Measurements from ENCODE around the gene ZCWPW2.

The ZCWPW2 gene

DNA sequence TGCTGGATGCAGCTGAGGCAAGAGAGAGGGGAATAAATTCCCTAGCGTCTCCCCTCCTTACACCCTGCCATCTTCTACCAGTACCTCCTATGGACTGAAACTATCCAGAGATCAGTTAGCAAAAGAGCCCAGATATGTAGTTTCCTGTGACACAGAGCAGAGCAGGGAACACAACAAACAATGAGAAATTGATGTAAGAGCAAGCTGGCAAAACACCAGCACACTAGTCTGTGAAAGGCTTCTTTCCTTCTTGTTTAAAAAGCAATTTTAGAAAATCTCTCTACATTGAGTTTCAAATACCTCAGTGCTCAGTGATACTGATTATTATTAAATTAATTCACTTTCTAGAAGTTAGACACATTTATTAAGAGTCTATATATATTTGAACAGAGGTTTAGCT is 215.7 kb downstream of the ZCWPW2 start:
- TF ChIP-seq CTCF (IDR thresholded peaks at IDR 0.05; ENCODE audit: low read depth, low read length): no peak
- DNase-seq: no peak
- H3K4me3 ChIP-seq (ENCODE audit: low read depth, low read length): no peak overlapping the region
- no peaks in the 10 kb centered on the region for H3K9me3 ChIP-seq
- H3K4me1 ChIP-seq: no peaks in the 10 kb centered on the region
- no peaks in the 10 kb centered on the region for H3K36me3 ChIP-seq
- no peaks in the 10 kb centered on the region for H3K27me3 ChIP-seq

GRCh38 chr3:28569357-28569756 is 220.8 kb downstream of the ZCWPW2 start:
- no peak for TF ChIP-seq CTCF (IDR thresholded peaks at IDR 0.05; ENCODE audit: low read depth, low read length)
- H3K27me3 ChIP-seq: no peaks in the 10 kb centered on the region
- DNase-seq: no peak
- no peak overlapping the region for H3K4me3 ChIP-seq (ENCODE audit: low read depth, low read length)
- no peaks in the 10 kb centered on the region for H3K4me1 ChIP-seq
- no peaks in the 10 kb centered on the region for H3K9me3 ChIP-seq
- H3K36me3 ChIP-seq: no peaks in the 10 kb centered on the region

DNA sequence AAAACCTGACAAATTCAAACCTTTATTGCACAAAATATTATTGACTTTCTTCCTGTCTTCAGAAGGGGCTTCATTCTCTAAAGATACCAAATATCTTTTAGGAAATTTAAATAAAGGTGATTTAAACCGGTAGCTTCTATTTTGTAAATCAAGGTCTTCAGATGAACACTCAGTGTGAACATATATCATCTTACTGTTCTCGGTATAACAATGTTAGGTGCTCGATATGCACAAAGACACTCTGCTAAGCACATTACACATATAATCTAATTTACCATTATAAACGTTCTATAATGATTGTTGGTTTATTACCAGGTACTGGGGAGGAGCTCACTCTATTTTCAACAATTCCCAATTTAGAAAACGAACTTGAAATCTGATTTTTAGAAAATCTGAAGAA is 225.5 kb downstream of the ZCWPW2 start:
- TF ChIP-seq CTCF (IDR thresholded peaks at IDR 0.05; ENCODE audit: low read depth, low read length): no peak
- no peak for DNase-seq
- H3K36me3 ChIP-seq: no peaks in the 10 kb centered on the region
- H3K9me3 ChIP-seq: no peaks in the 10 kb centered on the region
- no peaks in the 10 kb centered on the region for H3K4me1 ChIP-seq
- H3K27me3 ChIP-seq: no peaks in the 10 kb centered on the region
- peak overlapping the region; percentile 83; the same call in 1 of the 2 replicates for H3K4me3 ChIP-seq (ENCODE audit: low read depth, low read length)

DNA sequence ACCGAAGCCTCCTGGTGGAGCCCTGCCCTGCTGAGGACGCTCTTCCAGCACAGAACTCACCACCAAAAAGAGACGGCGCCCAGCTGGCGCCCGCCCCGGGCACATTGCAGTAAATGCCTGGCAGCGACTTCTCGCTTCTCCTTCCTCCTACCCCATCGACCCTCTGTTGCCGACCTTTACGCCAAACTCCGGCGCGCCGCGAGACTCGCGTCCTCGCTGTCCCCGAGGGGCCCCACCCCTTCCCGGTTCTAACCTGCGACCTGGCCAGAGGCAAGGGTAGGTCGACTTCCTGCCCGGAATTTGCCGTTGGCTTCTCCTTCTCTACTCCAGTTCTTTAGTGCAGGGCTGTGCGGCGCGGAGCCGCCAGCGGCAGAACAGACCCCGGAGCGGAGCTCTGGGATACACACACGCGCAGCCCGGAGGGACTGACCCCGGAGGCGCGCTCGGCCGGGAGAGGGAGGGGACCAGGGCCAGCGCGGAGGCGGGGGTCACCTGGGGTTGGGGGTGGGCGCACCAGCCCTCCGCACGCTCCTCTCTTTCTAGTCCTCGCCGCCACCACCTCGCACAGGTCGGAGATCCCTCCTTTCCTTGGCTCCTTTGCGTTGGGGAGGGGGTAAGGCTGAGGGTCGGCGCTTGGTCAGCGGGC is 226.7 kb downstream of the ZCWPW2 start:
- Histone ChIP-seq H3K4me1 (no peaks in the 10 kb centered on the region), H3K9me3 (no peaks in the 10 kb centered on the region), H3K27me3 (no peaks in the 10 kb centered on the region), H3K4me3 (ENCODE audit: low read depth, low read length) (peak overlapping the region; percentile 83), H3K36me3 (no peaks in the 10 kb centered on the region)
- TF ChIP-seq CTCF (IDR thresholded peaks at IDR 0.05; ENCODE audit: low read depth, low read length): peak; percentile 11; the same call in 1 of the 2 replicates
- peak; percentile 47 for DNase-seq

Data from BE2C (cell line).